Lower leg skin (tissue), 4 donors: Measurements from ENCODE around the gene PRPF38A. TPM values are rescaled to one million over a fixed set of nuclear protein-coding genes. Genes with fewer than 3 reads are reported as not detected.

Experiments used
- total RNA-seq, 4 donors: library from RNA; depleted of rRNA; stranded (reverse); fragments of >200 nt; gene quantifications; one replicate each; pipeline ENCODE4 v1.1.0, GENCODE V29; 2016

PRPF38A gene
- total RNA-seq, 4 donors from 2014 or later, result 9.1 to 12.5 (median 10.2) TPM

Other genes with a start within 250 kb of the PRPF38A start
- gene CC2D1B, start 38.4 kb upstream of the PRPF38A start, total RNA-seq, result 10 to 100 TPM; 16.6 to 29.8 (median 25.1) TPM
- gene ORC1, start 179 bp upstream of the PRPF38A start, total RNA-seq, result 1 to 10 TPM in 1 of 4 donors, under 1 TPM in 3; 0.29 to 1.3 (median 0.72) TPM
- gene TUT4, start 148.5 kb downstream of the PRPF38A start, total RNA-seq, result 10 to 100 TPM; 36.8 to 94.0 (median 52.0) TPM
- 1 to 10 TPM; 4.8 to 9.1 (median 9.0) TPM for gene GPX7, start 197.8 kb downstream of the PRPF38A start, total RNA-seq
- gene SHISAL2A, start 228.6 kb downstream of the PRPF38A start, total RNA-seq, result not detected